WTC11 (cell line): Measurements from ENCODE around the gene ANTXR1. TPM values are rescaled to one million over a fixed set of nuclear protein-coding genes. Genes with fewer than 3 reads are reported as not detected.

ENCODE experiments used
- ATAC-seq: fragments of 200-7000 bp; cut with Tn5 transposase; 2 replicates; pipeline ENCODE4 v1.10.0; 2021; ENCODE audit warnings: mild to moderate bottlenecking, moderate library complexity
- CTCF ChIA-PET: fragments of 300-600 bp; sonication (Branson Sonifier 250); formaldehyde crosslinking; loops from one replicate; lab custom pipeline; 2021; ENCODE audit warnings: antibody characterized with exemption; lab: Charles Lee
- POLR2A ChIA-PET: fragments of 350-600 bp; sonication (Branson Sonifier 250); formaldehyde crosslinking; loops from one replicate; lab custom pipeline; 2021; ENCODE audit warnings: antibody characterized with exemption; lab: Charles Lee
- DNase-seq: peaks from one replicate; pipeline ENCODE4 v3.0.0; 2021; ENCODE audit warnings: low spot score
- H3K27ac Mint-ChIP-seq: 2 replicates; pipeline ENCODE4 v1.8.0; 2021; ENCODE audit warnings: mixed read lengths
- H3K27me3 Mint-ChIP-seq: 2 replicates; pipeline ENCODE4 v1.8.0; 2021; ENCODE audit warnings: low read depth, mild to moderate bottlenecking, moderate library complexity, mixed read lengths
- H3K36me3 Mint-ChIP-seq: 2 replicates; pipeline ENCODE4 v1.8.0; 2021; ENCODE audit warnings: mixed read lengths
- H3K4me1 Mint-ChIP-seq: 2 replicates; pipeline ENCODE4 v1.8.0; 2022; ENCODE audit warnings: mixed read lengths
- H3K4me3 Mint-ChIP-seq: 2 replicates; pipeline ENCODE4 v1.8.0; 2021; ENCODE audit warnings: mild to moderate bottlenecking, moderate library complexity, mixed read lengths
- H3K9me3 Mint-ChIP-seq: 2 replicates; pipeline ENCODE4 v1.8.0; 2021; ENCODE audit warnings: mixed read lengths
- AR ChIP-seq: fragments of 250-450 bp; sonication (Bioruptor Pico); IDR thresholded peaks from 2 replicates; pipeline ENCODE4 v1.9.0; 2021; ENCODE audit warnings: mild to moderate bottlenecking
- CBFB ChIP-seq: sonication (generic); formaldehyde crosslinking; IDR thresholded peaks from 2 replicates; pipeline ENCODE4 v1.8.1; 2022; ENCODE audit warnings: mild to moderate bottlenecking, low read depth, missing genetic modification reagents
- CTCF ChIP-seq: fragments of 200-600 bp; IDR thresholded peaks from 2 replicates; pipeline ENCODE4 v1.8.0; 2022; ENCODE audit warnings: antibody characterized with exemption
- EMX1 ChIP-seq: fragments of 250-450 bp; sonication (Bioruptor Pico); IDR thresholded peaks from 2 replicates; pipeline ENCODE4 v1.8.0; 2021; ENCODE audit warnings: mild to moderate bottlenecking
- GTF2I ChIP-seq: fragments of 250-450 bp; sonication (Bioruptor Pico); conservative IDR thresholded peaks from 2 replicates; pipeline ENCODE4 v1.4.0; 2021; ENCODE audit warnings: mild to moderate bottlenecking
- IRF1 ChIP-seq: sonication (generic); formaldehyde crosslinking; IDR thresholded peaks from 2 replicates; pipeline ENCODE4 v1.8.0; 2023; ENCODE audit warnings: missing genetic modification reagents
- MLX ChIP-seq: sonication (generic); formaldehyde crosslinking; IDR thresholded peaks from 2 replicates; pipeline ENCODE4 v1.8.1; 2023; ENCODE audit warnings: mild to moderate bottlenecking, missing genetic modification reagents, moderate library complexity
- MXD4 ChIP-seq: fragments of 250-450 bp; sonication (Bioruptor Pico); IDR thresholded peaks from 2 replicates; pipeline ENCODE4 v1.8.0; 2021; ENCODE audit warnings: mild to moderate bottlenecking, moderate library complexity, borderline replicate concordance
- PREB ChIP-seq: sonication (generic); formaldehyde crosslinking; IDR thresholded peaks from 2 replicates; pipeline ENCODE4 v1.8.1; 2022; ENCODE audit warnings: mild to moderate bottlenecking, missing genetic modification reagents, moderate library complexity, borderline replicate concordance
- SMAD3 ChIP-seq: sonication (generic); formaldehyde crosslinking; IDR thresholded peaks from 2 replicates; pipeline ENCODE4 v1.8.0; 2022; ENCODE audit warnings: missing genetic modification reagents, mild to moderate bottlenecking, borderline replicate concordance
- STAT6 ChIP-seq: sonication (generic); formaldehyde crosslinking; conservative IDR thresholded peaks from 2 replicates; pipeline ENCODE4 v1.8.1; 2023; ENCODE audit warnings: mild to moderate bottlenecking, low read depth, missing genetic modification reagents, moderate library complexity
- ZNF219 ChIP-seq: sonication (generic); formaldehyde crosslinking; IDR thresholded peaks from 2 replicates; pipeline ENCODE4 v1.8.0; 2023; ENCODE audit warnings: missing genetic modification reagents, mild to moderate bottlenecking, borderline replicate concordance
- ZNF396 ChIP-seq: fragments of 250-450 bp; sonication (Bioruptor Pico); IDR thresholded peaks from 2 replicates; pipeline ENCODE4 v1.8.0; 2021; ENCODE audit warnings: mild to moderate bottlenecking, moderate library complexity, borderline replicate concordance
- ZSCAN18 ChIP-seq: fragments of 250-450 bp; sonication (Bioruptor Pico); IDR thresholded peaks from 2 replicates; pipeline ENCODE4 v2.1.2; 2022; ENCODE audit warnings: mild to moderate bottlenecking, moderate library complexity
- total RNA-seq: library from RNA; stranded (reverse); gene quantifications from 3 replicates; pipeline ENCODE4 v1.2.3, GENCODE V29; 2021

The ANTXR1 gene
- total RNA-seq, 1 experiment from 2014 or later, result 30.0 TPM

- H3K27me3 Mint-ChIP-seq, result peaks cover 3% of the 10 kb centered on the region
- H3K36me3 Mint-ChIP-seq, result no peaks in the 10 kb centered on the region
- ChIA-PET POLR2A (no interaction called here), CTCF (interaction anchor here (0.6 to 1.7 kb wide), 3 partner anchors 18 to 386 kb away, joined by 3 to 5 read pairs (median 3); partner anchors contain the start of gene ANTXR1)
- ATAC-seq, result no peak
- no peak overlapping the region for H3K27ac Mint-ChIP-seq
- H3K4me3 Mint-ChIP-seq, result no peak overlapping the region
- H3K9me3 Mint-ChIP-seq, result peaks cover 3% of the 10 kb centered on the region; the same call in 1 of the 2 replicates
- TF ChIP-seq EMX1 (CRISPR knock-in tag), result no peak
- TF ChIP-seq AR (CRISPR knock-in tag), result no peak
- TF ChIP-seq ZNF219 (CRISPR knock-in tag), result no peak
- TF ChIP-seq GTF2I, result no peak
- no peak for TF ChIP-seq CBFB (CRISPR knock-in tag)
- TF ChIP-seq CTCF, result no peak
- TF ChIP-seq ZSCAN18 (CRISPR knock-in tag), result no peak
- no peak for TF ChIP-seq STAT6
- TF ChIP-seq PREB (CRISPR knock-in tag), result no peak
- TF ChIP-seq SMAD3 (CRISPR knock-in tag), result no peak
- TF ChIP-seq IRF1 (CRISPR knock-in tag), result no peak
- TF ChIP-seq MLX (CRISPR knock-in tag), result no peak
- TF ChIP-seq ZNF396 (CRISPR knock-in tag), result no peak
- TF ChIP-seq MXD4 (CRISPR knock-in tag), result no peak
- DNase-seq, result no peak
- H3K4me1 Mint-ChIP-seq, result no peaks in the 10 kb centered on the region
Measured at GRCh38 chr2:68994864-68995263, 18.1 kb upstream of the ANTXR1 start.
